Ishikawa (cell line): ENCODE data around the gene GDF10.

Source experiments
- RAD21 ChIP-seq: IDR thresholded peaks from 2 replicates; pipeline ENCODE4 v1.6.1; 2012; ENCODE audit warnings: low read depth
- ZBTB7A ChIP-seq: IDR thresholded peaks from 2 replicates; pipeline ENCODE4 v1.6.1; 2012; ENCODE audit warnings: low read depth
- TF ChIP-seq, protein P1 (sequence below): IDR thresholded peaks from 2 replicates; pipeline ENCODE4 v1.6.1; 2012; ENCODE audit warnings: low read depth, mild to moderate bottlenecking
- TF ChIP-seq, protein P2 (sequence below): IDR thresholded peaks from 2 replicates; pipeline ENCODE4 v1.6.1; 2012

- TF ChIP-seq ZBTB7A = no peak
- TF ChIP-seq, protein P1, sequence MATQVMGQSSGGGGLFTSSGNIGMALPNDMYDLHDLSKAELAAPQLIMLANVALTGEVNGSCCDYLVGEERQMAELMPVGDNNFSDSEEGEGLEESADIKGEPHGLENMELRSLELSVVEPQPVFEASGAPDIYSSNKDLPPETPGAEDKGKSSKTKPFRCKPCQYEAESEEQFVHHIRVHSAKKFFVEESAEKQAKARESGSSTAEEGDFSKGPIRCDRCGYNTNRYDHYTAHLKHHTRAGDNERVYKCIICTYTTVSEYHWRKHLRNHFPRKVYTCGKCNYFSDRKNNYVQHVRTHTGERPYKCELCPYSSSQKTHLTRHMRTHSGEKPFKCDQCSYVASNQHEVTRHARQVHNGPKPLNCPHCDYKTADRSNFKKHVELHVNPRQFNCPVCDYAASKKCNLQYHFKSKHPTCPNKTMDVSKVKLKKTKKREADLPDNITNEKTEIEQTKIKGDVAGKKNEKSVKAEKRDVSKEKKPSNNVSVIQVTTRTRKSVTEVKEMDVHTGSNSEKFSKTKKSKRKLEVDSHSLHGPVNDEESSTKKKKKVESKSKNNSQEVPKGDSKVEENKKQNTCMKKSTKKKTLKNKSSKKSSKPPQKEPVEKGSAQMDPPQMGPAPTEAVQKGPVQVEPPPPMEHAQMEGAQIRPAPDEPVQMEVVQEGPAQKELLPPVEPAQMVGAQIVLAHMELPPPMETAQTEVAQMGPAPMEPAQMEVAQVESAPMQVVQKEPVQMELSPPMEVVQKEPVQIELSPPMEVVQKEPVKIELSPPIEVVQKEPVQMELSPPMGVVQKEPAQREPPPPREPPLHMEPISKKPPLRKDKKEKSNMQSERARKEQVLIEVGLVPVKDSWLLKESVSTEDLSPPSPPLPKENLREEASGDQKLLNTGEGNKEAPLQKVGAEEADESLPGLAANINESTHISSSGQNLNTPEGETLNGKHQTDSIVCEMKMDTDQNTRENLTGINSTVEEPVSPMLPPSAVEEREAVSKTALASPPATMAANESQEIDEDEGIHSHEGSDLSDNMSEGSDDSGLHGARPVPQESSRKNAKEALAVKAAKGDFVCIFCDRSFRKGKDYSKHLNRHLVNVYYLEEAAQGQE = no peak
- TF ChIP-seq RAD21 = peak; percentile 31
- TF ChIP-seq, protein P2, sequence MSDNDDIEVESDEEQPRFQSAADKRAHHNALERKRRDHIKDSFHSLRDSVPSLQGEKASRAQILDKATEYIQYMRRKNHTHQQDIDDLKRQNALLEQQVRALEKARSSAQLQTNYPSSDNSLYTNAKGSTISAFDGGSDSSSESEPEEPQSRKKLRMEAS = no peak
These were observed 30.7 kb upstream of the GDF10 start for GRCh38 chr10:47269294-47269693.
